ENCODE results near the gene CPE.
A peak's percentile ranks its signal among the peaks of the same experiment; 100 is the strongest.

CPE gene

DNA sequence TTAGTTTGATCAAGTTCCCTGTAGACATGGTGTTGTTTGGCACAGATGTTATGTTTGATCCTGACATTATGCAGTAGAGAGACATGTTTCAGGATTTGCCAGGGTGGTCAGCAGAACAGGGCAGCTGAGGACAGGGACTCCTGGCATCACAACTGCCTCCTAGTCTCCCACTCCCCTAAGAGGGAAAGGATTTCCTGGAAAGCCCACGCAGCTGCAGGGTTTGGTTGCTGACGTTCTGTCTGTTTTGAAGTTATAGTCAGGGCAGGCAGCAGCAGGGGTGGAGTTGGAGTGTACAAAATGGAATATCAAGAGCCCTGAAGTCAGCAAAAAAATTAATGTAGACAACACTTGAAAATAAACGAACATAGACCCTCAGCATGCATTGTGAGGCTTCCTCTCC lies 125.4 kb downstream of the CPE start:
- no peak overlapping the region for H2AFZ ChIP-seq (ENCODE audit: low read depth, low read length)
- no peak overlapping the region for H3K9ac ChIP-seq (ENCODE audit: low read length)
- no peak overlapping the region for H3K27ac ChIP-seq (ENCODE audit: low read length)
- H3K27me3 ChIP-seq (ENCODE audit: low read depth, low read length) = no peaks in the 10 kb centered on the region
- no peak overlapping the region for H3K4me2 ChIP-seq (ENCODE audit: low read length)
- H3K4me3 ChIP-seq (ENCODE audit: low read length) = no peak overlapping the region
- H4K20me1 ChIP-seq (ENCODE audit: insufficient read depth, low read length) = no peaks in the 10 kb centered on the region
- no peaks in the 10 kb centered on the region for H3K79me2 ChIP-seq (ENCODE audit: low read length)
- TF ChIP-seq, protein P1, sequence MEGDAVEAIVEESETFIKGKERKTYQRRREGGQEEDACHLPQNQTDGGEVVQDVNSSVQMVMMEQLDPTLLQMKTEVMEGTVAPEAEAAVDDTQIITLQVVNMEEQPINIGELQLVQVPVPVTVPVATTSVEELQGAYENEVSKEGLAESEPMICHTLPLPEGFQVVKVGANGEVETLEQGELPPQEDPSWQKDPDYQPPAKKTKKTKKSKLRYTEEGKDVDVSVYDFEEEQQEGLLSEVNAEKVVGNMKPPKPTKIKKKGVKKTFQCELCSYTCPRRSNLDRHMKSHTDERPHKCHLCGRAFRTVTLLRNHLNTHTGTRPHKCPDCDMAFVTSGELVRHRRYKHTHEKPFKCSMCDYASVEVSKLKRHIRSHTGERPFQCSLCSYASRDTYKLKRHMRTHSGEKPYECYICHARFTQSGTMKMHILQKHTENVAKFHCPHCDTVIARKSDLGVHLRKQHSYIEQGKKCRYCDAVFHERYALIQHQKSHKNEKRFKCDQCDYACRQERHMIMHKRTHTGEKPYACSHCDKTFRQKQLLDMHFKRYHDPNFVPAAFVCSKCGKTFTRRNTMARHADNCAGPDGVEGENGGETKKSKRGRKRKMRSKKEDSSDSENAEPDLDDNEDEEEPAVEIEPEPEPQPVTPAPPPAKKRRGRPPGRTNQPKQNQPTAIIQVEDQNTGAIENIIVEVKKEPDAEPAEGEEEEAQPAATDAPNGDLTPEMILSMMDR (IDR thresholded peaks at IDR 0.05; ENCODE audit: low read depth, low read length) = no peak
- TF ChIP-seq EZH2phosphoT487 (IDR thresholded peaks at IDR 0.05; ENCODE audit: low read depth) = no peak
- H3K4me1 ChIP-seq (ENCODE audit: low read length) = no peaks in the 10 kb centered on the region
- no peaks in the 10 kb centered on the region for H3K36me3 ChIP-seq (replicated peaks; ENCODE audit: low read depth, low read length)
- H3K9me3 ChIP-seq (ENCODE audit: insufficient read depth, low read length) = no peaks in the 10 kb centered on the region

DNA sequence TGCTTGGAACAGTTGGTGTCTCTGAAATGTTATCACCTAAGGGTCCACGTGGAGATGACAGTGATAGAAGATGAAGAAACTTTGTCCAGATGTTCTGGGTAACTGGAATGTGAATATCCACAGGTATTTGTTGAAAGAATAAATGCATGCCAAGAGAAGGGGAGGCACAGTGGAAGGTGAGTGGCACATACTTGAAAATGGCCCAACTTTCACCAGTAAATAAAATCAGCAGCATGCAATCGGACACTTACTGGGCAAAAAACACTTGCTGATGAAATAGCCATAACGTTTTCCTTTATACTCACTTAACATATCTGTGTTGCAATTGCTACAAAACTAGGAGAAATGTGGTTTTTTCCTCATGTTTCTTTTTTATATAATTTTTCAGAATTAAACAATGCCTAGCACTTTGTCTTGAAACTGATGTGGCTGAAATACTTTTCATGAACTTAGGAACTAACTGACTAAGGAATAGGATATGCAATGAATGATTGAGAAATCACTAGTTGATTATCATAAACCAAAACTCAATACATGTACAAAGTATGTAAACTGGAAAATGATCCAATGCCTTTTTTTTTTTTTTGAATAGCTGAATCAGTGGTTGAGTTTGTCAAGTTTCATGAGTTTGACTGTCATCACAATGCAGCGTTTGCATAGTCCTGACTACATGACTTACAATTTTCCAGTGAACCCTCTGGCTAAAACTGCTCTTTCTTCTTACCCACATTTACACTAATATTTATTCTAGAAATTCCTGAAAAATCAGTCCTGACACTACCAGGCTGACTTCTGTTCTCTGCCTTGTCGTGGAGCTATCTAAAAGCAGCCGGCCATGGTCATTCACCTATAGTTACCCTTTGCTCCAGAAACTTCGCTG lies 127.4 kb downstream of the CPE start:
- Histone ChIP-seq H3K79me2 (ENCODE audit: low read length) (no peaks in the 10 kb centered on the region), H3K9ac (ENCODE audit: low read length) (no peak overlapping the region), H3K27ac (ENCODE audit: low read length) (no peak overlapping the region), H3K27me3 (ENCODE audit: low read depth, low read length) (no peaks in the 10 kb centered on the region), H3K36me3 (replicated peaks; ENCODE audit: low read depth, low read length) (no peaks in the 10 kb centered on the region), H4K20me1 (ENCODE audit: insufficient read depth, low read length) (no peaks in the 10 kb centered on the region), H3K9me3 (ENCODE audit: insufficient read depth, low read length) (no peaks in the 10 kb centered on the region), H2AFZ (ENCODE audit: low read depth, low read length) (no peak overlapping the region), H3K4me2 (ENCODE audit: low read length) (no peak overlapping the region), H3K4me1 (ENCODE audit: low read length) (no peaks in the 10 kb centered on the region), H3K4me3 (ENCODE audit: low read length) (no peak overlapping the region)
- TF ChIP-seq, protein P1 (IDR thresholded peaks at IDR 0.05; ENCODE audit: low read depth, low read length) = no peak
- TF ChIP-seq EZH2phosphoT487 (IDR thresholded peaks at IDR 0.05; ENCODE audit: low read depth) = no peak

DNA sequence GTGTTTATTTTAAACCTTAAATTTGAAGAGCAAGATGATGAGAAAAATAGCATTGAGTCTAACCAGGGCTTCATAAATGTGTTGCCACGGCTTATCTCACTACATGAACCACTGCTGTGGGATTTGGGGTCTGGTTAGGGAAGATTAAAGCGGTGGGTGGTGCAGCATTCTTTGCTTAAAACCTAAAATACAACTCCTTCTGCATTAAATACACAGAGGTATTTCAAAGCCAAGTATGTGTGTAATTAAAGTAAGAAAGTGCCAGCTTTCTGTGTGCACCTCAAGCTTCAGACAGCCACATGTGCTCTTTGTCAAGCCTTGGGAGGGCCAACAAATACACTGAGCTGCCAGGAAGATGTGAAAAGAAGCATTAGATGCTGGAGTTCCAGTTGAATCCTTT lies 128.0 kb downstream of the CPE start:
- H3K27me3 ChIP-seq (ENCODE audit: low read depth, low read length) = no peaks in the 10 kb centered on the region
- no peaks in the 10 kb centered on the region for H3K36me3 ChIP-seq (replicated peaks; ENCODE audit: low read depth, low read length)
- peak overlapping the region; percentile 34 for H3K4me2 ChIP-seq (ENCODE audit: low read length)
- H3K27ac ChIP-seq (ENCODE audit: low read length) = no peak overlapping the region
- no peaks in the 10 kb centered on the region for H3K4me1 ChIP-seq (ENCODE audit: low read length)
- no peak overlapping the region for H2AFZ ChIP-seq (ENCODE audit: low read depth, low read length)
- H3K9me3 ChIP-seq (ENCODE audit: insufficient read depth, low read length) = no peaks in the 10 kb centered on the region
- no peak overlapping the region for H3K9ac ChIP-seq (ENCODE audit: low read length)
- H3K4me3 ChIP-seq (ENCODE audit: low read length) = 0 out of 2 replicates have a peak overlapping the region, but pooled peaks have one; percentile 23
- no peaks in the 10 kb centered on the region for H4K20me1 ChIP-seq (ENCODE audit: insufficient read depth, low read length)
- TF ChIP-seq EZH2phosphoT487 (IDR thresholded peaks at IDR 0.05; ENCODE audit: low read depth) = no peak
- TF ChIP-seq, protein P1 (IDR thresholded peaks at IDR 0.05; ENCODE audit: low read depth, low read length) = no peak
- H3K79me2 ChIP-seq (ENCODE audit: low read length) = no peaks in the 10 kb centered on the region

DNA sequence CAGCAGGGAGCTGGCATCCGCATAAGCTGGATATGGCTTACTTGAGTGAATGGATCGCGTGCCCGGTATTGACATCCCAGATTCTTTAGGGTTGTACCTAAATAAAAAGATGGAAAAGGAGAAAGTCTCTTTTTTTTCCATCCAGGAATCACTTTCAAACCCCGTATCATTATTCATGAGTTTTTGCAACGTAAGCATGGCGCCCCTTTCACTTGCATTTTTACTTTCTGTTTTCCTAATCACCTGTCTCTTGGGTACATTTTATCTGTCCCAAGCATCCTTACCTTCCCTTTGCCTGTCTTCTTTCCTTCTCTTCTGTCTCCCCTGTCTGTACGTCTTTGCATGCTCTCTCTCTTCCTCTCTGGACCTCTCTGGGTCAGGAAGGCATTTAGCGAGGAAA lies 128.6 kb downstream of the CPE start:
- TF ChIP-seq EZH2phosphoT487 (IDR thresholded peaks at IDR 0.05; ENCODE audit: low read depth) = no peak
- TF ChIP-seq, protein P1 (IDR thresholded peaks at IDR 0.05; ENCODE audit: low read depth, low read length) = no peak
- H3K27ac ChIP-seq (ENCODE audit: low read length) = no peak overlapping the region
- no peaks in the 10 kb centered on the region for H3K4me1 ChIP-seq (ENCODE audit: low read length)
- peak overlapping the region; percentile 34 for H3K4me2 ChIP-seq (ENCODE audit: low read length)
- H3K79me2 ChIP-seq (ENCODE audit: low read length) = no peaks in the 10 kb centered on the region
- H3K9ac ChIP-seq (ENCODE audit: low read length) = no peak overlapping the region
- H3K27me3 ChIP-seq (ENCODE audit: low read depth, low read length) = no peaks in the 10 kb centered on the region
- H2AFZ ChIP-seq (ENCODE audit: low read depth, low read length) = 0 out of 2 replicates have a peak overlapping the region, but pooled peaks have one; percentile 4
- peak overlapping the region; percentile 23; the same call in 1 of the 2 replicates for H3K4me3 ChIP-seq (ENCODE audit: low read length)
- H3K9me3 ChIP-seq (ENCODE audit: insufficient read depth, low read length) = no peaks in the 10 kb centered on the region
- H3K36me3 ChIP-seq (replicated peaks; ENCODE audit: low read depth, low read length) = no peaks in the 10 kb centered on the region
- H4K20me1 ChIP-seq (ENCODE audit: insufficient read depth, low read length) = no peaks in the 10 kb centered on the region
